ENCODE measurements around the gene THRB.

The THRB gene

DNA sequence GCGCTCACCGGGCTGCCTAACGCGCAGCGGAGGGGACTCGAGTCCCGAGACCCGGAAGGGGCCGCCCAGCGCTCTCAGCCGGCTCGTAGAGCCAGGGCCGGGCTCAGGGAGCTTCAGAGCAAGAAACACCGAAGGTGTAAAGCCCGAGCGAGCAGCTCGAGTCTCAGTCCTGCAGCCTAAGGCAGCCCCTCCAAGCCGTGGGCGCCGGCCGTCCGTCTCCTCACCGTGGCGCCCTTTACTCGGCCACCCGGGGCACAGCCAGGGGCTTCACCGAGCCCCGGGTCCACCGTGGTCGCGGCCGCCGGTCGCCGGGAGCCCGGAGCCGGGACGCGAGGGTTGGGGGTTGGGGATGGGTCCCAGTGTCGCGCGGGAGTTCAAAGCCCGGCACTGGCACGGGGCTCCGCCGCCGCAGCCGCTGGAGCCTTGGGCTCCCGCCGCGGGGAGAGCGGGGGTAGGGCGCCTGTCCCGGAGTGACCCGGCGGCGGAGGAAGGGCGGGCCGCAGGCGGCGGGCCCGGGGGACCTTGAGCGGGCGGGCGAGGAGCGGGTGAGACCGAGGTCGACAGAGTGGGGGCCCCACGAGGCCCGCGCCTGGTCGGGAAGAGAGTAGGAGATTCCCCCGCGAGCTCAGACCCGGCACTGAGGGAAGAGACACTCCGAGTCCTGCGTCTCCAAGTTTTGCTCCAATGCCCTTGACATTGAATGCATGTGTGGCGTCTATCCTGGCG lies 26.9 kb upstream of the THRB start:
- Mint-ChIP-seq H3K4me3 (peak overlapping the region; percentile 74 to 84), H3K27ac (peak overlapping the region; percentile 51), H3K4me1 (peaks cover 20 to 31% of the 10 kb centered on the region in 2 donors), H3K36me3 (no peaks in the 10 kb centered on the region), H3K9me3 (no peaks in the 10 kb centered on the region), H3K27me3 (peaks cover 9 to 24% of the 10 kb centered on the region in 2 donors)
- ATAC-seq (replicated peaks) (peak; percentile 81 to 88), DNase-seq (peak; percentile 33)

DNA sequence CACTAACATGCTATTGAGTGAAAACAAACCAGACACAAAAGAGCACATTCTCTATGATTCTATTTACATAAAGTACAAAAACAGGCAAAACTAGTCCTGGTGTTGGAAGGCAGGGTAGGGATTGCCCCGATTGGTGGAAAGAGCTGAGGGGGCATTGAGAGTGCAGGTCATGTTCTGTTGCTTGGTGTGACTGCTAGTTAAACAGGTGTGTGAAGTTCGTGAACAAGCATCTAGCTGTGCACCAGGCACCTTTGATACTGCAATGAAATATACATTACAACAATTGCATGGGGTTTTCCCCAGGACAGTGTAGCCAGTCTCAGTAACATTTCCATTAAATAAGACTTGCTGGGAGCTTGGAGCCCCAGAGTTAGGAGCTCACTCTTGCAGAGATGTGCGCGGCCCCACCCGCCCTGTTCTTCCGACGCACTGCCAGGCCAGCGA lies 26.3 kb upstream of the THRB start:
- Mint-ChIP-seq H3K9me3 (no peaks in the 10 kb centered on the region), H3K4me1 (peaks cover 20 to 31% of the 10 kb centered on the region in 2 donors), H3K36me3 (no peaks in the 10 kb centered on the region), H3K4me3 (peak overlapping the region; percentile 74 to 84), H3K27me3 (peaks cover 9 to 25% of the 10 kb centered on the region in 2 donors), H3K27ac (peak overlapping the region; percentile 51)
- no peak for DNase-seq
- no peak for ATAC-seq (replicated peaks)

DNA sequence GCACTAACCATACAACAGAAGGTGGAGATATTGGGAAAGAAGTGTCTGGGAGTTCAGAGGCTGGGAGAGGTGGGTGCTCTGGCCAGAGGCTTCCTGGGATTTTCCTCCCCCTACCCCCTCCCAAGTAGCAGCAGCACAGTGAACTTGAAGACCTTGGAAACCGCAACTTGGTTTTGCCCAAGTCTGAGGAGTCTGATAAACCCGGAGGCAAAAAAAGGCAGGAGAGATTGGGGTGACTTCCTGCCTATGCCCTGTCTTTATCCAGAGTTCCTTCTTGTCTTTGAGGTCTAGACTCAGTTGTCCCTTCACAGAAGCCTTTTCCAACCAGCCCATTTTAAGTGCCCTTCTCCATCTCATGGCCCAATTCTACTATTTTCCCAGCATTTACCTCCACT lies 25.4 kb upstream of the THRB start:
- no peaks in the 10 kb centered on the region for H3K36me3 Mint-ChIP-seq
- no peak for DNase-seq
- ATAC-seq (replicated peaks): no peak
- no peak overlapping the region for H3K4me3 Mint-ChIP-seq
- peaks cover 20 to 31% of the 10 kb centered on the region in 2 donors for H3K4me1 Mint-ChIP-seq
- H3K27me3 Mint-ChIP-seq: peaks cover 9 to 25% of the 10 kb centered on the region in 2 donors
- H3K9me3 Mint-ChIP-seq: no peaks in the 10 kb centered on the region
- no peak overlapping the region for H3K27ac Mint-ChIP-seq

- ATAC-seq (replicated peaks) (peak; percentile 22 to 64), DNase-seq (no peak)
- peak overlapping the region; percentile 15 to 22 for H3K4me3 Mint-ChIP-seq
- no peaks in the 10 kb centered on the region for H3K36me3 Mint-ChIP-seq
- peaks cover 20 to 31% of the 10 kb centered on the region in 2 donors for H3K4me1 Mint-ChIP-seq
- peaks cover 9 to 25% of the 10 kb centered on the region in 2 donors for H3K27me3 Mint-ChIP-seq
- no peaks in the 10 kb centered on the region for H3K9me3 Mint-ChIP-seq
- no peak overlapping the region for H3K27ac Mint-ChIP-seq
Measured at GRCh38 chr3:24519368-24520100, 24.9 kb upstream of the THRB start.

- H3K27ac Mint-ChIP-seq: no peak overlapping the region
Measured at GRCh38 chr3:24518990-24519367, 24.3 kb upstream of the THRB start.

GRCh38 chr3:24514119-24514518 lies 19.5 kb upstream of the THRB start:
- no peak for DNase-seq
- Mint-ChIP-seq H3K9me3 (no peaks in the 10 kb centered on the region), H3K4me1 (peaks cover 5 to 14% of the 10 kb centered on the region in 2 donors), H3K36me3 (no peaks in the 10 kb centered on the region), H3K27ac (no peak overlapping the region), H3K4me3 (no peak overlapping the region), H3K27me3 (peaks cover 0 to 8% of the 10 kb centered on the region in 2 donors)
- ATAC-seq (replicated peaks): no peak

More at GRCh38 chr3:24518990-24519367, 24.3 kb upstream of the THRB start:
- Mint-ChIP-seq H3K4me1 (peaks cover 18 to 31% of the 10 kb centered on the region in 2 donors), H3K27me3 (peaks cover 9 to 25% of the 10 kb centered on the region in 2 donors), H3K9me3 (no peaks in the 10 kb centered on the region), H3K36me3 (no peaks in the 10 kb centered on the region), H3K4me3 (no peak overlapping the region)
- no peak for DNase-seq
- ATAC-seq (replicated peaks): no peak

DNA sequence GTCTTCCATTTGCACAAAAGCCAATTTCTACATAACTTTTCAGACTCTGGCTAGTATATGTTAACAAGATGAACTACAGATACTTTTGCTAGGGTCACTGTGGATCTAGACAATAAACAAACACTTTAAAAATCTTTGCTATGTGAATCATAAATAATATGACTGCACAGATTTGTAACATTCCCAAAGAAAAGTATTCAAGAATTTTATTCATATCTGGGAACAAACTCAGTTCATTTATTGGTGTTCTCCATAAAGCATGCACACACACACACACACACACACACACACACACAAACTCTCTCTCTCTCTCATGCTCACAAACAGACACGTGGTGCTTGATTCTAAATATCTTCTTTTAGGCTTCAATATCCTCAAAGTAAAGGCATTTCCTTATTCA lies 18.8 kb upstream of the THRB start:
- no peak for ATAC-seq (replicated peaks)
- DNase-seq: no peak
- no peak overlapping the region for H3K4me3 Mint-ChIP-seq
- no peaks in the 10 kb centered on the region for H3K9me3 Mint-ChIP-seq
- H3K4me1 Mint-ChIP-seq: peaks cover 6 to 16% of the 10 kb centered on the region in 2 donors
- peaks cover 0 to 4% of the 10 kb centered on the region in 2 donors for H3K27me3 Mint-ChIP-seq
- H3K36me3 Mint-ChIP-seq: no peaks in the 10 kb centered on the region
- H3K27ac Mint-ChIP-seq: no peak overlapping the region

DNA sequence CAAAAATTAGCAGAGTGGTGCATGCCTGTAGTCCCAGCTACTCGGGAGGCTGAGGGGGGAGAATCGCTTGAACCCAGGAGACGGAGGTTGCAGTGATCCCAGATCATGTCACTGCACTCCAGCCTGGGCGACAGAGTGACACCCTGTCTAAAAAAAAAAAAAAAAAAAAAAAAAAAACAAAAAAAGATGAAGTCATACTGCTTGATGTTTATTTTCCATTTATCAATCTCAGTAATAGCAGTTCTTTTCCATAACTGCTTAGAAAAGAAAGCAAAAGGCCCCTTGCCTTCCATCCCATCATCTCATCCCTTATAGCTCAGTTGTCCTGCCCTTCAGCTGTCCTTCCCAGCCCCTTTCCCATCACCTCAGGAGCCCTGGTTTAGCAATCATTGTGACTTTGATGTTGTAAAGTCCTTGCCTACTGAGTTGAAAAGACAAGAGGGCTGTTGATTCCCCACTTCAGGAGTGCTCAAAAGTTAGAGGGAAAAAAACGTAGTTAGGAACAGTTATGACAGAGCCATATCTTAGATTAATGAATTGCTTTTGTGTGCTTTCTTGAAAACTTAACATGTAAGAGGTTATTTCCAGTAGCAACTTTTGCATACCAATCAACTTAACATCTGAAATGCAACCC lies 18.0 kb upstream of the THRB start:
- H3K27ac Mint-ChIP-seq: no peak overlapping the region
- DNase-seq (no peak), ATAC-seq (replicated peaks) (no peak)
- peaks cover 0 to 3% of the 10 kb centered on the region in 2 donors for H3K27me3 Mint-ChIP-seq
- no peaks in the 10 kb centered on the region for H3K9me3 Mint-ChIP-seq
- H3K4me3 Mint-ChIP-seq: no peak overlapping the region
- peaks cover 9 to 22% of the 10 kb centered on the region in 2 donors for H3K4me1 Mint-ChIP-seq
- no peaks in the 10 kb centered on the region for H3K36me3 Mint-ChIP-seq

DNA sequence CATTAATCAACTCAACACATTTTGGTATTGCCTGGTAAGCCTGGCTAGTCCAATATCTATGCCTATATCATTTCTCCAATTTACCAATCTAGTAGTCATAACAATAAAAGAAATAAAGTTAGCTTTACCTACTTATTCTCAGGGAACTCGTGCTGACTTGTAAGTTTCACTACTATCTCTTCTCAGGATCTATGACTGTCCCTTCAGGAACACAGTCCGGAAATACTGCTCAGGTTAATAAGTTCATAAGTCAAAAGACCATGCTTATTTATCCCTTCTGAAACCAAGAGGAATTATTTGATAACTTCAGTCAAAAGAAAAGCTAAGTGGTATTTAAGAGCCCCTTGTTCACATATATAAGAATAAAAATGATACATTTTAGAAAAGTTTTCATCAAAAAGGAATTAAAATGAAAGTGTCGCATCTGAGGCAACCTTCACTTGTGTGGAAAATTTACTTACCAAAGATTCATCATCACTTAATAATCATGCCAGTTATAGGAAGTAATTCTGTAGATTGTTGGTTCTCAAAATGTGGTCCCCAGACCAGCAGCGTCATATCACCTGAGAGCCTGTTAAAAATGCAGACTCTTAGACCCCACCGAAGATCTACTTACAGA lies 15.5 kb upstream of the THRB start:
- no peak overlapping the region for H3K27ac Mint-ChIP-seq
- H3K36me3 Mint-ChIP-seq: no peaks in the 10 kb centered on the region
- H3K4me3 Mint-ChIP-seq: no peak overlapping the region
- no peaks in the 10 kb centered on the region for H3K9me3 Mint-ChIP-seq
- H3K4me1 Mint-ChIP-seq: peaks cover 26 to 44% of the 10 kb centered on the region in 2 donors
- ATAC-seq (replicated peaks) (no peak), DNase-seq (no peak)
- H3K27me3 Mint-ChIP-seq: no peaks in the 10 kb centered on the region

DNA sequence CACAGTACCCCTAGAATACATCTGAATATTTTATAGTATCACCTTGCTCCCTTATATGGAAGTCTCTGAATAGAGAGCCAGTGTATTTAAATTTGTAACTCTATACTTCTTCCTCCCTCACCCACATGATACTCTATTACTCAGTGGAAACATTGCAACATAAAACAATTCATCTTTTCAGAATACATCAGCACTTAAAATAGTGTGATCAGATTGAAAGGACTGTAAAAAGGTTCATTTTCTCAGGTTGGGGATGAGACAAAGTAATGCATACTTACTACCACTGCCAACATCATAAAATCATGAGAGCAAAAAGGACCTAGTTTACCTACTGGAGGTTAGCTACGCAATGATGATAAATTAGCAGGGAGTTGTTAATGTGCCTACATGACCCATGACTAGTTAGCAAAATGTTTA lies 13.8 kb upstream of the THRB start:
- no peaks in the 10 kb centered on the region for H3K27me3 Mint-ChIP-seq
- H3K4me1 Mint-ChIP-seq: peaks cover 35 to 50% of the 10 kb centered on the region in 2 donors
- ATAC-seq (replicated peaks) (peak; percentile 40 to 53), DNase-seq (no peak)
- no peak overlapping the region for H3K4me3 Mint-ChIP-seq
- H3K36me3 Mint-ChIP-seq: no peaks in the 10 kb centered on the region
- H3K27ac Mint-ChIP-seq: no peak overlapping the region
- H3K9me3 Mint-ChIP-seq: no peaks in the 10 kb centered on the region

- peak overlapping the region; percentile 14 for H3K27ac Mint-ChIP-seq
- H3K9me3 Mint-ChIP-seq: no peaks in the 10 kb centered on the region
- peaks cover 39 to 50% of the 10 kb centered on the region in 2 donors for H3K4me1 Mint-ChIP-seq
- H3K27me3 Mint-ChIP-seq: no peaks in the 10 kb centered on the region
- peak overlapping the region; percentile 25 to 57 for H3K4me3 Mint-ChIP-seq
- ATAC-seq (replicated peaks): peak; percentile 72 to 73
- H3K36me3 Mint-ChIP-seq: no peaks in the 10 kb centered on the region
- peak; percentile 27 for DNase-seq
Measured at GRCh38 chr3:24507776-24508422, 13.2 kb upstream of the THRB start.

GRCh38 chr3:24506966-24507775 lies 12.5 kb upstream of the THRB start:
- H3K27ac Mint-ChIP-seq: no peak overlapping the region
- peak; percentile 10 to 22 for ATAC-seq (replicated peaks)
- no peak for DNase-seq

More at GRCh38 chr3:24506966-24507775, 12.5 kb upstream of the THRB start:
- Mint-ChIP-seq H3K4me3 (peak overlapping the region; percentile 25 to 57), H3K36me3 (no peaks in the 10 kb centered on the region), H3K27me3 (no peaks in the 10 kb centered on the region), H3K4me1 (peaks cover 40 to 52% of the 10 kb centered on the region in 2 donors), H3K9me3 (no peaks in the 10 kb centered on the region)

Data from stimulated activated naive B cell treated with anti-CD40 and anti-IgM and Interleukin-4, amounts not matched to agents 10 μg/mL and 1 μg/mL and 100 μg/mL, for 72 hours (primary cell).